Stimulated activated CD4-positive, alpha-beta T cell treated with anti-CD3 and anti-CD28 coated beads, Interleukin-1b, Interleukin-23, amount 100 ng/mL, for 1 hour (primary cell): ENCODE measurements around the gene VPS54.
"Not testable (repeated sequence)": the region's sequence is repeated elsewhere in the genome, so short reads cannot be mapped to it uniquely, and the experiment has no call there.

Experiments
- DNase-seq, 2 donors: peaks; one replicate each; pipeline ENCODE4 v3.0.0-alpha.2; 2020; ENCODE audit warnings: low read depth in 2 of 2

VPS54 gene

DNA sequence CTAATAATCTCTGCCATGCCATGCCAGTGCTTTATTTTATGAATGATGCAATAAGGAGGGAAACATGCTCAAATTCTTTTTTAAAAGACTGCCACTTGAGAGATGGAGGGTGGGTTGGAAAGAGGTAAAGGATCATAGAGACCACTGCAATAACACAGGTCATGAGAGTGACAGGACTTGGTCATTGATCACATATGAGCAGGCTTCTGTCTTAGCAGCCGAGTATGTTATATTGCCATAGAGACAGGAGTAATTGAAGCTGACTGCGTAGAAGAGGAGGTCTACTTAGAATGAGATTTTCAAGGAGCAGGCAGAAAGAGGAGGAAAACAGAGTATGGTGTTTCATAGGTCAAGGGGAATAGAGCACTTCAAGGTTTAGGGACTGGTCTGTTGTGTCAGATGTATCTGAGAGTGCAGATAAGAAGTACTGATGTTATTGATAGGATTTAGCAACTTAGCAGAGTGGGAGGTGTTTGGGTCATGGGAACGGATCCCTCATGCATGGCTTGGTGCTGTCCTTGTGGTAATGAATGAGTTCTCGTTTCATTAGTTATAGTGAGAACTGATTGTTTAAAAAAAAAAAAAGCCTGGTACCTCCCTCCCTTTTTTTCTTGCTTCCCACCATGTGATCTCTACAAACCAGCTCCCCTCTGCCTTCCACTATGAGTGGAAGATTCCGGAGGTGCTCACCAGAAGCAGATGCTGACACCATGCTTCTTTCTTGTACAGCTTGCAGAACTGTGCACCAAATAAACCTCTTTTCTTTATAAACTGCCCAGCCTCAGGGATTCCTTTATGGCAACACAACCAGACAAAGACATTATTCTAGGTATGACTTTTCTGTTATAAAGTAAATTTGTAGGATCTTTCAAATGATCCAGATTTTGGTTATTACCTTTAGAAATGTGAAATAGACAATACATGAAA, 144.8 kb downstream of the VPS54 start:
- DNase-seq = no peak

DNA sequence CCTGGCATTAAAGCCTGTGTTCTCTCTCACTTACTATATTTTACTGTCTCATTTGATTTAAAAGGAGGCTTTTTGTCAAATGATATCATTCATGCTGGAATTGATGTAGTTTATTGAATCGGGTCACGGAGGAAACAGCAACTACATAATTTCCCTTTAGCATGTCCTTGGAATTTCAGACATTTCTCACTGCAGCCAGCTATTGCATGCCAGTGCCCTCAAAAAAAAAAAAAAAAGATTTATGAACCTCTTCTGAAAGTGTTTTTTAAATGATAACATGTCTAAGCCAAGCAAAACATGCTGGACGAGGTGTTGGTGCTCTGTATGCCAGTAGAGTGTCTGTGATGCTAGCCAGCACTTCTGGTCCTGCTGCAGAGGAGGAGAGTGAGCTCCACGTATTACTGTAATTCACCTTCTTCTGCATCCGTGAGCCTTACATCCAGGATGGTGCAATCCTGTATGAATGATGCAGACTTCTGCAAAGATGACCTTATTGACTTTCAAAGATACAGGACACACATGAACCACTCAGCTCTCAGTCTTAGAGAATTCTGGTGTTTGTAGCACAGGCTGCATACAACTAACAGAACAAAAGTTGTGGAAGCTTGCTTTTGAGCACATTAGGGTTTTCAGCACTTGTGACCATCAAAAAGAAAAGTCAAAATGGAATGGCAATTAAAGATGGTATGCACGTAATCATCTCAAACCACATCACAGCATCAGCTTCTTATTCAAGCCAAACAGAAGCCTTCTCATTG, 146.5 kb downstream of the VPS54 start:
- no peak for DNase-seq

DNA sequence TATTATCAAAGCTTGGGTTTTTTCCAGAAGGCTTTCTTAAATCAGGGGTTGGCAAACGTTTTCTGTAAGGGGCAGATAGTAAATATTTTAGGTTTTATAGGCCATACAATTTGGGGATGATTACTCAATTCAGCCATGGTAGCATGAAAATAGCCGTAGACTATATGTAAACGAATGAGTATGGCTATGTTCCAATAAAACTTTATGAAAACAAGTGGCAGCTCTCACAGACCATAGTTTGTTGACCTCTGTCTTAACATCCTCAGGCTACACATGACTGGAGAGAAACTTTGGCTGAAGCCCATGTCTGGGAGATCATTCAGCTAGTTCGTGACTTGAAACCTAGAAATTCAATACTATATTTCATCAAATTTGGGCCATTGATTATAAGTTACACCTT, 147.4 kb downstream of the VPS54 start:
- DNase-seq = no peak

DNA sequence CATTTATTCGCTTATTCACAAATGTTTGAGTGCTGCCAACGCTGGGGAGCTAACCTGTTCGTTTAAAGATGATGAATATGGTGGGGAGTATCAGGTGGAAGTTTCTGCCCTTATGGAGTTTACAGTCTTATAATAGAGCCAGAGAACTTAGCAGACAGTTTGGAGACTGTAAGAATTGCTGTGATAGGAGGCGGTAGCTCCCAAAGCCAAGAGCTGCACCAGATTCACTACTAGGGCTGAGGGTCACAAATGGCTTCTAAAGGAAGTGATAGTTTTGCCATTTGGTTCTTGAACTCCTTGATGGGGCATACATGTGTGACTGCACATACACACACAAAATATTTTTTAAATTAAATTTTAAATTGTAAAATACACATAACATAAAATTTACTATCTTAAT, 148.5 kb downstream of the VPS54 start:
- no peak for DNase-seq

DNA sequence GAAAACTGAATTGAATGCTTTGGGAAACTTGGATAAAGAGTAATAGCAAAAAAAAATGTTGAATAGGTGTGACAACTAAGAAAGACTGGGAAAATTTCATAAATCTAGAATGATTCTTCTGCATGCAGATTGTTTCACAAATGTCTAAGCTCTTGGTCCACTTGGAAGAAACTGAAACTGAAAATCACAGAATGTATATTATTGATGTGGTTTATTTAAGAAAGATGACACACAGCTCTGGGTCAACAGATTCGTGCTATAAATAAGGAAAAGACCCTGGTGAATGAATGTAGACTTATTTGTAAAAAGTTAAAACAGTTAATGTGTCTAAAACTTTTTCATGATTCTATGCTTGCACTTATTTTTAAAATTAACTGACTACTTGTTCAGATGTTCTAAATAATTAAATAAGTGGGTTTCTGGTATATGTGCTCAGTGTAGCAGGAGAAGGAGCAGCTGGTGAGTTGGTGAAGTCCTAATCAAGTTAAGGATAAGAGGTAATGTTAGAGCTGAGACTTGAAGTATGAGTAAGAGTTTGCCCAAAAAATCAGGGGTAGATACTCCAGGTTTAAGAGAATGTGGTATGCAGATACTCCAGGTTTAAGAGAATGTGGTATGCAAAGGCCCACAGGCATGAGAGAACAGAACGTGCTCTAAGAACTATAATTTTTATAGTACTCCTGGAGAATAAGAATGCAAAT, 153.1 kb downstream of the VPS54 start:
- DNase-seq = no peak

DNA sequence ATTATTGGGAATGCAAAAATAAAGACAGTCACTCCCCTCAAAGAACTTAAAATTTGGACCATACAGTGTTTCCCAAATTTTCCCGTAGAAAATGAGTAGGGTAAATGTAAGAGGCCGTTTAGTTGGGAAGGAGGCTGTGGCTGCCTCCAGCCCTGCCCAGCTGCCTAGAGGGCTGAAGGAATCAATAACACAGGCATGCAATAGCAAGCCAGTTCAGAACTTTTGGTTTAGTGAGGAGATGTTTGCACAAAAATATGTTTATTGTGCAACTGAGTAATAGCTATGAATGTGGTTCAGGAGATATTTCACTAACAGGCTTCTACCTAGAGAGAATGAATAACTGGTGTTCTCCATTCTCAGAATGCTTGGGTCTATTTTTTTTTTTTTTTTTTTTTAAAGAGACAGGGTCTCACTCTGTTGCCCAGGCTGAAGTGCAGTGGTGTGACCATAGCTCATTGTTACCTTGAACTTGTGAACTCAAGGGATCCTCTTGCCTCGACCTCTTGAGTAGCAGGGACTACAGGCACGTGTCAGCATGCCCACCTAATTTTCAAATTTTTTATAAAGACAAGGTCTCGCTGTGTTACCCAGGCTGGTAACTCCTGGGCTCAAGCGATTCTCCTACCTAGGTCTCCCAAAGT, 153.9 kb downstream of the VPS54 start:
- no peak for DNase-seq

DNA sequence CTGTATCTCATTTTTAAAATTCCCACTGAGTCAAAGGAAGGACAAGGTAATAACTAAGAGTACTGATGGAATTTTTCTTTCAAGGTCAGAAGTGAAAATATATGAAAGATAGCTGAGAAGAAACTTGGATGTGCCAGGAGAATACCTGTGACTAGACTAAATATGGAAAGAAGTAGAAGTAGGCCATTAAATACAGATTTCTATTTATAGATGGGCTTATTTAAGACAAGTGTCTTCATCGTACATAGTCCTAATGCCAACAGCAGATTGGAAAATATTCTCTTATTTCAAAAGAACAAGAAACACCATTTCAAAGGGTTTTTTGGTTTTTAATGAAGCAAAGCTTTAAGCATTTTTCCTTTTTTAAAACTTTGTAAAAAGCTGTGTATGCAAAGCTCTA, 155.5 kb downstream of the VPS54 start:
- no peak for DNase-seq

DNA sequence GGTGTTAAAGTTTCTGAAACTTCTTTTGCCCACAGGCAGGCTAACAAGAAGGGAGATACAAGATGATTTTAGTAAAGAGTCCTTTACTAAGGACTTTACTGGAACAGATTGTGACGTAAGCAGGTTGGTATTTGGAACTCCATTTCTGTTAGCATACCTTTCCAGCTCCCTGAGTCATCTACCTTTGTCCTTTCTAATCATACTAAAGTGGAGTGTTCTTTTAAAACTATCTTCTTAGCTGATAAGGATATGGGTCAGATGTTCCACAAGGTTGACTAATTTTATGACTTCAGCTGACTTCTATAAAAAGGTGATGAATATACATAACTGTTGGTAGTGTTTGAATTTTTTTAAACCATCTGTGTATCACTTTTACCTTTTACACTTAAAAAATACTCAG, 156.4 kb downstream of the VPS54 start:
- DNase-seq = no peak

DNA sequence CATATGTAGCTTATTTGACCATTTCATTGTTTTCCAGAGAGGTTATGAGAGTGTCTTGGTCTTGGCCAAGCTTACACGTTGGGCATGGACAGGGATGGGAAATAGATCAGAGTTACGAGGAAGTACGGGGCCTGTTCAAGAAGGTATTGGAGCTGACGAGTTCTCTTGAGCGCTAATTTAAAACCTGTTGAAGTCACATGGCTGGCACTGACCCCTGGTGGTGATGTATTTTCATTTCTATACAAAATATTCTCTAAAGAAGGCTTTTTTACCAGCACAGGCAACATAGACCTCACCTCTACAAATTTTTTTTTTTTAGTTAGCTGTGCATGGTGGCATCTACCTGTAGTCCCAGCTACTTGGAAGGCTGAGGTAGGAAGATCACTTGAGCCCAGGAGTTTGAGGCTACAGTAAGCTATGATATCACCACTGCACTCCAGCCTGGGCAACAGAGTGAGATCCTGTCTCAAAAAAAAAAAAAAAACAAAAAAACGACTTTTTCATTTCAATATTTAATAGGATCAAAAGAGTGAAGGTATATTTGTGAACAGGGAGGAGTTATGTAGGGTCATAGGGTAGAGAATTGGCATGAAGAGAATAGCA, 157.9 kb downstream of the VPS54 start:
- no peak for DNase-seq

DNA sequence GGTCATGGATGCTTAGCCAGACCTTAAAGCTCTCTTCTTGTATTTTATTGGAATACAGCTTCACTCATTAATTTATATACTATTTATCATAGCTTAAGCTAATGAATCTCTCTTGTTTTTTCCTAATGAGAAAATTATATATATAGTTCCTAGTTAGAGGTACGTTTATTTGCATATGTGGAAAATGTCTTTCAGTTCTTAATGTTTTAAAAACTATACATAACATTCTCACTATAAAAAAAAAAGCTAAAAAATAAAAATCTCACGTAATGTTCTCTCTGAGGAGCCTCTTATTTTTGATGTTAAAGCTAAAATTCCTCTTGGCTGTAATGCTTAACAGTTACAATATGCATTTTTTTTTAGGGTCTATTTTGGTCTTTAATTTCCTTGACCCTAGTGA, 160.9 kb downstream of the VPS54 start:
- DNase-seq = no peak

DNA sequence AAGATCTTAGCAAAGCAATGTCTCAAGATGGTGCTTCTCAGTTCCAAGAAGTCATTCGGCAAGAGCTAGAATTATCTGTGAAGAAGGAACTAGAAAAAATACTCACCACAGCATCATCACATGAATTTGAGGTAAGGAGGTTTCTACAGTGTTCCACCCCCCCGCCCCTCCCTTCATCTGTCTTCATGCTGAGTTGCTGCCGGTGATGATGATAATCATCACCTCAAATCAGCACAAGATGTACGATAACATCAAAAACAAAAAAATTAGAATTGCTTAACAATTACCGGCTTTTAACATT, 163.0 kb downstream of the VPS54 start:
- DNase-seq = no peak

DNA sequence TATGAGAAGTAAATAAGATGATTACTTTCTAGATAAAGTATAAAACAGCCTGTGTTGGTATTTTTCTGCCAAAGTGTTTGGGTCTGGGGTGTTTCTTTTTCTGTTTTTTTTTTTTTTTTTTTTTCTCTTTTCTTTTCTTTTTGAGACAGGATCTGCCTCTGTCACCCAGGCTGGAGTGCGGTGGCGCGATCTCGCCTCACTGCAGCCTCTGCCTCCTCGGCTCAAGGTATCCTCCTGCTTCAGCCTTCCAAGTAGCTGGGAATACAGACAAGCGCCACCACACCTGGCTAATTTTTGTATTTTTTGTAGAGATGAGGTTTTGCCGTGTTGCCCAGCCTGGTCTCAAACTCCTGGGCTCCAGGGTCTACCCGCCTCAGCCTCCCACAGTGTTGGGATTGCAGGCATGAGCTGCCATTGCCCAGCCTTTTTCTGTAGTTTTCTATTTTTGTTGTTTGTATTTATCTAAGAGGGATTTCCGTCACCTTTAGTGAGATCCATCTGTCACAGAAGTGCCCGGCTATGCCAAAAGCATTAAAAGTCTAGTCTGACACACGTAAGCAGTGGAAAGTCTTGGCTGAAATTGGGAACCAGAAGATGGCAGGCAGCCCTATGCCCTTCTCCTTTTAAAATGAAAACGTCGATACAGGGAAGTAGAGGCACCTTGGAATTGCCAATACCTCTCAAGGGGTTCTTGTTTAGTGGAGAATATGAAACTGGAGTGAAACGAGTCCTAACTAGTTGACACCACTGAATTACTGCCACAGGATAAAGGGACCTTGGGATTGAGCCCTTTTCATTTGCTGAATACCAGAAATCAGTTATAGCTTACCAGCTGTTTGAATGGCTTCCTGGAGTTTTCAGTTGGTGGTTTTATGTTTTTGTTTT, 163.6 kb downstream of the VPS54 start:
- no peak for DNase-seq

DNA sequence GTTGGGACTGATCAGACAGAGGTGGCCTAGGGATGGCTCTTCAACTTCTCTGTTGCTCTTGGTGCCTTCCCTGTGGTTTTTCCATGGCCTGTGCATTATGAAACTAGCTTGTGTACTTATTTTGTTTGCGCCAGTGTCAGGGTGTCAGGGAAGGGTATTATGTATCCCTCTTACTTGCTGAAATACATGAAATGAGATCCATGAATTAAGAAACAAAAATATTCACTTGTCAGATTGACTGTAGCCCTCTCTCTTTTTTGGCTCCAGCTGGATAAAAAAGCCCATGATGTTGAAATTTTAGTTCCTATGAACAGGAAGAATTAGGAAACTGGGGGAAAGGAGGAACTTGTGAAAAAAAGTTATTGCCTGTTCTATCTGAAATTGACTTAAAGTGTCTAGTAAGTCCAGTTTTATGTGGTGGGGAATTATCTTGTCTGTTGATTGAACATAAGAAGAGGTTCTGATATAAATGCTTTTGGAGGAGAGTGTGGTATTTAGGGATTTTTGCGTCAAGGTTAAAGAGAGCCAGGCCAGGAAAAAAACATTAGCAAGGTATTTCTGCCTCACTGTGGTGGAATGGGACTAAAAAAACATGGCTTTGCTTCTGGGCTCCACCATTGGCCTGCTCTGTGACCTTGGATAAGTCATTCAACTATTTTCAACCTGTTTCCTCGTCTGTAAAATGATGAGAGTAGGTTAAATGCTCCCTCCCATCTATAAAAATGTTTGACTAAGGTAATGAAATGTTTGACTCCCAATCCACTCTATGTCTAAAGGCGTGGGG, 165.5 kb downstream of the VPS54 start:
- no peak for DNase-seq

DNA sequence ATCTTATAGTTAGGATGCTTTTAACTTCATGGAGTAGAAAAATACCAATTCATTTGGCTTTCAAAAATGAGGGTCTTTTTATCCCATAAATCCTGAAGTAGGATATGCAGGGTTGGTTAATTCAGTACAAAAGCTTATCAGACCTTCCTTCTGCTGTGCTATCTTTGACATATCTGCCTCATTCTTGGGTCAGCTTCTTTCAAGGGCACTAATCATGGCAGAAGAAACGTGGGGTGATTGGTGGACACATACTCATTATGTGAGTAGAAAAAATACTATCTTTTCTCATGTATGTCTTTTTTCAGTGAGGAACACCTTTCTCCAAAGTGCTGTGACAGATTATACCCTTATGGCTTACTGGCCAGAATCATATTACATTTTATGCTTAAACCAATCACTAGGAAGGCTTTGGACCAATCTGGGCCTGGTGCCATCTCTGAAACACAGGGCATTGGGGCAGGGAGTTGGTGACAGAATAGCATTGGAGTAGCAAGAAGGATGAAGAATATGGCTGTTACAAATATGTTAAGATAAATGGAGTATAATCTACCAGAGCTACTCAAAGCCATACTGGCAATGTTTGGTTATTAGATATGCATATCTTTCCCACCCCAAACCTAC, 167.4 kb downstream of the VPS54 start:
- no peak for DNase-seq

DNA sequence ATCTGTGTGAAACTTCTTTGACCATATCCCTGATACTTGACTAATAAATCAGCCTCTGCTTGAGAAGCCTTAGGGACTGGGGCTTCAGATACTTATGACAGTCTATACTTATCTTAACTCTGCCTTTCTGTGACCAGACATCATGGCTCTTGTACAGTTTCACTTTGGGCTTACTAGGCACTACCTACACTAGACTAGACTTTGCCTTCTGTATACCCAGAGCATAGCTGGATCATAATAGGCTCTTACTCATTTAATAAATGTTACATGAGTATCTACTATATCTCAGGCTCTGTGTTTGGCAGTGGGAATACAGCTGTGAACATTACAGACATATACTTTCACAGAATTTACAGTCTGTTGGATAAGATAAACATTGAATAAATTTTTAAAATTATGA, 168.6 kb downstream of the VPS54 start:
- DNase-seq = no peak

DNA sequence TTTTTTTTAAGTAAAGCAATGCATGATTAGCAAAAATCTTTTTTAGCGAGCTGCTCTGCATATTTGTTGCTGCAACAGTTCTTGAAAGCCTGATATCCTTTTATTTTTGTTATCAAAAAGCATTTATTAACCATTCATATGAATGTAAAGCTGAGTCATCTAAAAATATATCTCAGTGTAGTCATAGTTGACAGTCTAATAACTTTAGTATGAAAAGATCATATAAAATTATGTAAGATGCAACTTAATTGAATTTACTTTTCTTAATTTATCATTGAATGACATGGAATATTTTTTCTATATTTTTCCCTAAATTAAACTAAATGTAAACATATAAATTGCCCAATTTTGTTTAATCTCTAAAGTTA, 169.0 kb downstream of the VPS54 start:
- no peak for DNase-seq

DNA sequence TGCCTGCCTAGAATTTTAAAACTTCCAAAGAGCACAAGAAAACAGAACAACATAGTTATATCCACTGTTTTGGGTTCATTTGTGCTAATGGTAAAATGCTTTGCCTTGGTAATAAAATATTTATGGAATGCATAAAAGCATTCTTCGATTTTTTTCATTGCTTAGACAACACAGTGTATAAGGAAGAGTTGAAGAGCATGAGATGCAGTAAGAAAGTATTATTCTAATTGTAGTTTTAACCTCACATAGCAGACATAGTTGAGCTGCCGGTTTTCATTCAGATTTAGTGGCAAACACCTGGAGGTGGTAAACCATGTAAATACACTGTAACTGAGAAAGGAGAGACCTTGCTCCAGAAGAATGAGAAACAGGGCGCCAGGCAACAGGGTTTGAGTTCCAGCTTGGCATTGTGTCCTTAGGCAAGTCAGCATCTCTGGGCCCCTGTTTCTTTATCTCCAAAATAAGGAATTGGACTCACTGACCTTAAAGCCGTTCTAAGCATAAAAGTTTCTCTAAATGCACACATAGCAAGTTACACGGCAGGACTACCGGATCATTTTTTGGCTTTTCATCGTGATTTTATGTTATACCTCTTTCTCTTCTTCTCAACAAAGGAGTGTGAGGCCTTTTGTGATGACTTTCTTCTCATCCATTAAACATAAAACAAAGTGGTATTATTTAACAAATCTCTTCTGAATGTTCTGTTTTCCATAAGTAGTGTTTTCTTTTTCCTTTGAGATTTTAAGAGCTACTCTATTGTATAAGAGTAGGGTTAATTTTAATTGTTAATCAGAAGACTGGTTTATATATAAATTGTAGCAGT, 169.6 kb downstream of the VPS54 start:
- DNase-seq = no peak

DNA sequence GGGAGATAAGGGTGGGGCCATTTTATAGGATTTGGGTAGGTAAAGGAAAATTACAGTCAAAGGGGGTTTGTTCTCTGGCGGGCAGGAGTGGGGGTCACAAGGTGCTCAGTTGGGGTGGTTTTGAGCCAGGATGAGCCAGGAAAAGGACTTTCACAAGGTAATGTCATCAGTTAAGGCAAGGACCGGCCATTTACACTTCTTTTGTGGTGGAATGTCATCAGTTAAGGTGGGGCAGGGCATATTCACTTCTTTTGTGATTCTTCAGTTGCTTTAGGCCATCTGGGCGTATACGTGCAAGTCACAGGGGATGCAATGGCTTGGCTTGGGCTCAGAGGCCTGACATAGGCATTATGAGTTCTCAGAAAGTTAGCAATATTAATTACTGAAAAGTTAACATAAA, 171.7 kb downstream of the VPS54 start:
- DNase-seq = not testable (repeated sequence)

DNA sequence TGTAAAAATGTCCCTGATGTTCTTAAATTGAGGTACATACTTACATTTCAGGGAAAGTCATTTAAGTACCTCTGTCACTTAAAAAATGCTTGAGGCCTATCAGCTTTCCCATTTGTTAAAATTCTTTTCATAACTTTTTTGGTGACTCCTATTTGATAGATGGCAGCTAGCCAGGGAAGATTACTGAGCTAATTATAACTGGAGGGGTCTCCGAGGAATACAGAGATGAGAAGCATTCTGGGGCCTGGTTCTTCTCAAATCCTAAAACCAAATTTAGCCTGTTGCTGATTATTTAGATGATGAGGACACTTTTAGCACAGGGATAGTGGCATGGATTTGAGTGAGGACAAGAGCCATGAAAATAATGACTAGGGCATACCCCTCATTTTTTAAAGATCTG, 172.7 kb downstream of the VPS54 start:
- no peak for DNase-seq
